Measurements from ENCODE around the gene FYN.

FYN gene

GRCh38 chr6:111743862-111744692, 129.2 kb downstream of the FYN start:
- no peaks in the 10 kb centered on the region for H3K9me3 ChIP-seq (ENCODE audit: severe bottlenecking)
- no peak for TF ChIP-seq CTCF (IDR thresholded peaks at IDR 0.05; ENCODE audit: low read depth, low read length)
- no peaks in the 10 kb centered on the region for H3K36me3 ChIP-seq
- H3K4me3 ChIP-seq (ENCODE audit: low read depth, low read length) = no peak overlapping the region
- H3K27me3 ChIP-seq (ENCODE audit: insufficient read depth, low read depth, severe bottlenecking) = no peaks in the 10 kb centered on the region
- no peak for DNase-seq
- H3K27ac ChIP-seq = no peak overlapping the region

- H3K9me3 ChIP-seq (ENCODE audit: severe bottlenecking) = no peaks in the 10 kb centered on the region
- H3K36me3 ChIP-seq = no peaks in the 10 kb centered on the region
- no peak overlapping the region for H3K4me3 ChIP-seq (ENCODE audit: low read depth, low read length)
- no peaks in the 10 kb centered on the region for H3K27me3 ChIP-seq (ENCODE audit: insufficient read depth, low read depth, severe bottlenecking)
- H3K27ac ChIP-seq = no peak overlapping the region
- no peak for DNase-seq
- no peak for TF ChIP-seq CTCF (IDR thresholded peaks at IDR 0.05; ENCODE audit: low read depth, low read length)
Observed at GRCh38 chr6:111743360-111743759, 129.9 kb downstream of the FYN start.

GRCh38 chr6:111741177-111741952, 131.9 kb downstream of the FYN start:
- Histone ChIP-seq H3K4me3 (ENCODE audit: low read depth, low read length) (no peak overlapping the region), H3K36me3 (no peaks in the 10 kb centered on the region), H3K27me3 (ENCODE audit: insufficient read depth, low read depth, severe bottlenecking) (no peaks in the 10 kb centered on the region), H3K9me3 (ENCODE audit: severe bottlenecking) (no peaks in the 10 kb centered on the region), H3K27ac (no peak overlapping the region)
- no peak for DNase-seq
- TF ChIP-seq CTCF (IDR thresholded peaks at IDR 0.05; ENCODE audit: low read depth, low read length) = no peak

GRCh38 chr6:111740506-111740905, 132.7 kb downstream of the FYN start:
- no peaks in the 10 kb centered on the region for H3K9me3 ChIP-seq (ENCODE audit: severe bottlenecking)
- no peak for DNase-seq
- no peaks in the 10 kb centered on the region for H3K27me3 ChIP-seq (ENCODE audit: insufficient read depth, low read depth, severe bottlenecking)
- no peaks in the 10 kb centered on the region for H3K36me3 ChIP-seq
- H3K27ac ChIP-seq = no peak overlapping the region
- H3K4me3 ChIP-seq (ENCODE audit: low read depth, low read length) = no peak overlapping the region
- no peak for TF ChIP-seq CTCF (IDR thresholded peaks at IDR 0.05; ENCODE audit: low read depth, low read length)

- TF ChIP-seq CTCF (IDR thresholded peaks at IDR 0.05; ENCODE audit: low read depth, low read length) = no peak
Observed at GRCh38 chr6:111739257-111739696, 134.0 kb downstream of the FYN start.

More at GRCh38 chr6:111739257-111739696, 134.0 kb downstream of the FYN start:
- H3K27ac ChIP-seq = no peak overlapping the region
- no peaks in the 10 kb centered on the region for H3K9me3 ChIP-seq (ENCODE audit: severe bottlenecking)
- DNase-seq = no peak
- H3K4me3 ChIP-seq (ENCODE audit: low read depth, low read length) = no peak overlapping the region
- no peaks in the 10 kb centered on the region for H3K27me3 ChIP-seq (ENCODE audit: insufficient read depth, low read depth, severe bottlenecking)
- no peaks in the 10 kb centered on the region for H3K36me3 ChIP-seq
